Measurements from ENCODE around the gene KARS1. TPM values are rescaled to one million over a fixed set of nuclear protein-coding genes. Genes with fewer than 3 reads are reported as not detected.

KARS1 gene
- total RNA-seq, 1 experiment from 2014 or later: 148 TPM

DNA sequence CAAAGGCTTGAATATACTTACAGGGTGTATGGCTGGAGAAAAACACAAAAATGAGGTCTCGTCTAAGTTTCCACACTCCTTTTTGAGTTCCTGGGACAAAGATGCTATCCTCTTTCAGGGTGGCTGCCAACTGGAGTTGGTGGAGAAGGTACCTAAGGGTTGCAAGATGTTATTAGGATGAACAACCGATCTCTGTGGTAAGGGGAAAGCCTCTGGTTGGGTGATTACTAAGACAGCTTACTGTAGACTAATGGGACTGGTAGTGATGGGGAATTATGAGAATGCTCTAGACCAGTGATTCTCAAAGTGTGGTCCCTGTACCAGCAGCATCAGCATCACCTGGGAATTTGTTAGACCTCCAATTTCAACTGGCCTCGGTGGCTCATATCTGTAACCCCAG lies 30.3 kb downstream of the KARS1 start:
- ChIA-PET POLR2A (ENCODE audit: unreplicated experiment) (interaction anchor here (0.7 kb wide), 1 partner anchor 558 kb away, joined by 45 read pairs; no protein-coding TSS in a partner anchor), CTCF (no interaction called here)
- DNase-seq (no peak), ATAC-seq (no peak)
- H2AFZ ChIP-seq (ENCODE audit: low read length): no peak overlapping the region
- TF ChIP-seq, protein P1, sequence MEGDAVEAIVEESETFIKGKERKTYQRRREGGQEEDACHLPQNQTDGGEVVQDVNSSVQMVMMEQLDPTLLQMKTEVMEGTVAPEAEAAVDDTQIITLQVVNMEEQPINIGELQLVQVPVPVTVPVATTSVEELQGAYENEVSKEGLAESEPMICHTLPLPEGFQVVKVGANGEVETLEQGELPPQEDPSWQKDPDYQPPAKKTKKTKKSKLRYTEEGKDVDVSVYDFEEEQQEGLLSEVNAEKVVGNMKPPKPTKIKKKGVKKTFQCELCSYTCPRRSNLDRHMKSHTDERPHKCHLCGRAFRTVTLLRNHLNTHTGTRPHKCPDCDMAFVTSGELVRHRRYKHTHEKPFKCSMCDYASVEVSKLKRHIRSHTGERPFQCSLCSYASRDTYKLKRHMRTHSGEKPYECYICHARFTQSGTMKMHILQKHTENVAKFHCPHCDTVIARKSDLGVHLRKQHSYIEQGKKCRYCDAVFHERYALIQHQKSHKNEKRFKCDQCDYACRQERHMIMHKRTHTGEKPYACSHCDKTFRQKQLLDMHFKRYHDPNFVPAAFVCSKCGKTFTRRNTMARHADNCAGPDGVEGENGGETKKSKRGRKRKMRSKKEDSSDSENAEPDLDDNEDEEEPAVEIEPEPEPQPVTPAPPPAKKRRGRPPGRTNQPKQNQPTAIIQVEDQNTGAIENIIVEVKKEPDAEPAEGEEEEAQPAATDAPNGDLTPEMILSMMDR (conservative IDR thresholded peaks at IDR 0.05; ENCODE audit: low read depth, low read length): no peak
- H3K4me1 ChIP-seq (ENCODE audit: insufficient read depth, low read length): peaks cover 40% of the 10 kb centered on the region
- peaks cover 7% of the 10 kb centered on the region for H3K79me2 ChIP-seq (ENCODE audit: low read length)
- peak overlapping the region; percentile 78 for H3K27ac ChIP-seq (ENCODE audit: low read length)
- no peaks in the 10 kb centered on the region for H3K27me3 ChIP-seq (ENCODE audit: low read length)
- no peak overlapping the region for H3K4me3 ChIP-seq (ENCODE audit: low read length)
- H3K9ac ChIP-seq (ENCODE audit: low read length): no peak overlapping the region
- H3F3A ChIP-seq (ENCODE audit: low read length, unreplicated experiment): no peaks in the 10 kb centered on the region
- intact Hi-C loops (cut with micrococcal nuclease): no loop called here
- H4K20me1 ChIP-seq (ENCODE audit: low read length): no peaks in the 10 kb centered on the region
- no peaks in the 10 kb centered on the region for H3K9me3 ChIP-seq (ENCODE audit: low read length)
- no TSS peak for BruUV-seq (replicated peaks)
- peak overlapping the region; percentile 24; the same call in 1 of the 2 replicates for H3K4me2 ChIP-seq (ENCODE audit: low read length)
- H3K9me2 ChIP-seq (replicated peaks; ENCODE audit: low read length): no peaks in the 10 kb centered on the region
- H3K36me3 ChIP-seq (ENCODE audit: low read depth, low read length): peaks cover 3% of the 10 kb centered on the region; the same call in 1 of the 2 replicates

DNA sequence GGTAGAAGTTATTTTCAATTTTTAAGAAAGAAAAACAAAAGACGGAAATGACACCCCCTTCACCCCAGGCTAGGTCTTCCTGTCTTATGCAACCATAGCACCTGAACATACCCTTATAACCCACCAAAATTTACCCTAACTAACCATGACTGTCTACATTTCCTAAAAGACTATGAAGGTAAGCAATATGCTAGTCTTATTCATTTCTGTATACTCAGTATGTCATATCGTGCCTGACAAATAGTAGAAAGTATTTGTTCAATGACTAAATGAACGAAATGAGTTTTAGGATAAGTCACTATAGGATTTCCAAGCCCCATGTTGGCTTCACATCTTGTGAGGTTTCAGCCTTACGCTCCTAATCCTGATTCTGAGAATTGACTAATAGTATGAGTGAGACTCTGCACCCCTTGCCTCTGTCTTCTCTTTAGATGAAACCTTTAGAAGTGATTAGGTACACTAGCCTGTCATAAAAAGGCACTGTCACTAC lies 30.9 kb downstream of the KARS1 start:
- ChIA-PET CTCF (no interaction called here), POLR2A (ENCODE audit: unreplicated experiment) (no interaction called here)
- Histone ChIP-seq H3K9me3 (ENCODE audit: low read length) (no peaks in the 10 kb centered on the region), H3K9me2 (replicated peaks; ENCODE audit: low read length) (no peaks in the 10 kb centered on the region), H3K4me1 (ENCODE audit: insufficient read depth, low read length) (peaks cover 35% of the 10 kb centered on the region), H3K36me3 (ENCODE audit: low read depth, low read length) (peaks cover 3% of the 10 kb centered on the region; the same call in 1 of the 2 replicates), H3K4me2 (ENCODE audit: low read length) (peak overlapping the region; percentile 24; the same call in 1 of the 2 replicates), H2AFZ (ENCODE audit: low read length) (no peak overlapping the region), H3K27ac (ENCODE audit: low read length) (peak overlapping the region; percentile 78), H4K20me1 (ENCODE audit: low read length) (no peaks in the 10 kb centered on the region), H3K79me2 (ENCODE audit: low read length) (peaks cover 1% of the 10 kb centered on the region), H3K9ac (ENCODE audit: low read length) (no peak overlapping the region), H3F3A (ENCODE audit: low read length, unreplicated experiment) (no peaks in the 10 kb centered on the region), H3K27me3 (ENCODE audit: low read length) (no peaks in the 10 kb centered on the region), H3K4me3 (ENCODE audit: low read length) (no peak overlapping the region)
- ATAC-seq: peak; percentile 61
- intact Hi-C loops (cut with micrococcal nuclease): no loop called here
- no TSS peak for BruUV-seq (replicated peaks)
- TF ChIP-seq, protein P1 (conservative IDR thresholded peaks at IDR 0.05; ENCODE audit: low read depth, low read length): no peak
- no peak for TF ChIP-seq EZH2phosphoT487 (IDR thresholded peaks at IDR 0.05; ENCODE audit: borderline replicate concordance, low read length)
- TF ChIP-seq EZH2 (IDR thresholded peaks at IDR 0.05; ENCODE audit: low read length, unreplicated experiment): no peak
- peak; percentile 68 for DNase-seq

DNA sequence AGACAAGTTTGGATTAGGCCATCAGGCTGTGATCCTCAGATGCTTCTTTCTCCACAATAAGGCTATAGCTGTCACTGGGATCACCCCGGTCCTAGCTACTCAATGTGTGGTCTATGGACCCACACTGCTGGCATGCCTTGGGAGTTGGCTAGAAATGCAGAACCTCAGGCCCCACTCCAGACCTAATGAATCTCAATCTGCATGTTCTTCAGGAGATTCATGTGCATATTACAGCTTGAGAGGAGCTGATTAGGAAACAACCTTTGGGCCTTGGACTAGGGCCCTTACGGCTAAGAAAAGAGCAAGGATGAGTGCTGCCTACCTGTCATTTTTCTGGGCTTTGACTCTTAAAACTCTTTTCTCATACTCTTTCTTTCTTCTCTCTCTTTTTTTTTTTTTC lies 31.8 kb downstream of the KARS1 start:
- Histone ChIP-seq H3K9me3 (ENCODE audit: low read length) (no peaks in the 10 kb centered on the region), H3K4me1 (ENCODE audit: insufficient read depth, low read length) (peaks cover 31% of the 10 kb centered on the region), H3K9ac (ENCODE audit: low read length) (no peak overlapping the region), H3K4me3 (ENCODE audit: low read length) (no peak overlapping the region), H3K27me3 (ENCODE audit: low read length) (no peaks in the 10 kb centered on the region), H4K20me1 (ENCODE audit: low read length) (no peaks in the 10 kb centered on the region), H3K9me2 (replicated peaks; ENCODE audit: low read length) (no peaks in the 10 kb centered on the region), H3K36me3 (ENCODE audit: low read depth, low read length) (peaks cover 3% of the 10 kb centered on the region; the same call in 1 of the 2 replicates), H3K79me2 (ENCODE audit: low read length) (no peaks in the 10 kb centered on the region), H3K4me2 (ENCODE audit: low read length) (no peak overlapping the region), H3F3A (ENCODE audit: low read length, unreplicated experiment) (no peaks in the 10 kb centered on the region), H3K27ac (ENCODE audit: low read length) (peak overlapping the region; percentile 72), H2AFZ (ENCODE audit: low read length) (no peak overlapping the region)
- ChIA-PET CTCF (no interaction called here), POLR2A (ENCODE audit: unreplicated experiment) (interaction anchor here (0.7 kb wide), 1 partner anchor 81 kb away, joined by 3 read pairs; no protein-coding TSS in a partner anchor)
- DNase-seq (no peak), ATAC-seq (no peak)
- TF ChIP-seq EZH2phosphoT487 (IDR thresholded peaks at IDR 0.05; ENCODE audit: borderline replicate concordance, low read length): no peak
- TF ChIP-seq, protein P1 (conservative IDR thresholded peaks at IDR 0.05; ENCODE audit: low read depth, low read length): no peak
- no peak for TF ChIP-seq EZH2 (IDR thresholded peaks at IDR 0.05; ENCODE audit: low read length, unreplicated experiment)
- no TSS peak for BruUV-seq (replicated peaks)
- intact Hi-C loops (cut with micrococcal nuclease): no loop called here
